ENCODE data around the gene GFPT1. TPM values are rescaled to one million over a fixed set of nuclear protein-coding genes. Genes with fewer than 3 reads are reported as not detected.

GFPT1 gene
- total RNA-seq, 5 donors from 2014 or later (not counting 1 experiment from before 2014, with no cell fraction given) = 14.9 to 22.1 (median 19.8) TPM

GRCh38 chr2:69397234-69397633 lies 10.2 kb upstream of the GFPT1 start:
- POLR2A ChIA-PET = no interaction called here
- no peaks in the 10 kb centered on the region for H3K27me3 Mint-ChIP-seq

GRCh38 chr2:69395866-69396265 lies 8.8 kb upstream of the GFPT1 start:
- POLR2A ChIA-PET = no interaction called here
- no peak for DNase-seq
- H3K27ac ChIP-seq (ENCODE audit: low read length) = no peak overlapping the region
- H3K9me3 Mint-ChIP-seq = no peaks in the 10 kb centered on the region
- peaks cover 36% of the 10 kb centered on the region for H3K36me3 Mint-ChIP-seq
- H3K4me3 Mint-ChIP-seq = no peak overlapping the region
- H3K36me3 ChIP-seq (ENCODE audit: control insufficient read depth in 2 of 2, extremely low read depth in 1 of 2, insufficient read depth in 1 of 2, low read length in 1 of 2) = peaks cover 4 to 23% of the 10 kb centered on the region in 2 donors
- H3K9me3 ChIP-seq = no peaks in the 10 kb centered on the region
- no peaks in the 10 kb centered on the region for H3K4me1 Mint-ChIP-seq
- CTCF ChIA-PET = interaction anchor here in 1 of 2 donors (0.9 kb wide), 1 partner anchor 10 kb away, joined by 3 read pairs; no protein-coding TSS in a partner anchor
- no peak overlapping the region for H3K27ac Mint-ChIP-seq
- H3K27me3 Mint-ChIP-seq = no peaks in the 10 kb centered on the region
- H3K4me1 ChIP-seq (ENCODE audit: control insufficient read depth in 1 of 2, extremely low read depth in 1 of 2, insufficient read depth in 2 of 2, low read length in 2 of 2) = no peaks in the 10 kb centered on the region
- H3K27me3 ChIP-seq (replicated peaks in 1 of 2; ENCODE audit: control insufficient read depth in 2 of 2, extremely low read depth in 1 of 2, insufficient read depth in 2 of 2, low read length in 1 of 2) = no peaks in the 10 kb centered on the region
- H3K4me3 ChIP-seq (ENCODE audit: control insufficient read depth in 1 of 2, extremely low read depth in 1 of 2, low read length in 1 of 2) = no peak overlapping the region
- no peak for ATAC-seq (replicated peaks in 1 of 4)
- no CpG with 5 or more reads among the region's 1 CpG for WGBS (ENCODE audit: insufficient coverage)

More at GRCh38 chr2:69397234-69397633, 10.2 kb upstream of the GFPT1 start:
- H3K9me3 Mint-ChIP-seq = no peaks in the 10 kb centered on the region
- H3K4me3 ChIP-seq (ENCODE audit: control insufficient read depth in 1 of 2, extremely low read depth in 1 of 2, low read length in 1 of 2) = no peak overlapping the region
- no peak overlapping the region for H3K4me3 Mint-ChIP-seq
- no peak for DNase-seq
- no peaks in the 10 kb centered on the region for H3K4me1 Mint-ChIP-seq
- H3K4me1 ChIP-seq (ENCODE audit: control insufficient read depth in 1 of 2, extremely low read depth in 1 of 2, insufficient read depth in 2 of 2, low read length in 2 of 2) = no peaks in the 10 kb centered on the region
- peaks cover 8 to 24% of the 10 kb centered on the region in 2 donors for H3K36me3 ChIP-seq (ENCODE audit: control insufficient read depth in 2 of 2, extremely low read depth in 1 of 2, insufficient read depth in 1 of 2, low read length in 1 of 2)
- no peak for ATAC-seq (replicated peaks in 1 of 4)
- peaks cover 41% of the 10 kb centered on the region for H3K36me3 Mint-ChIP-seq
- H3K27ac ChIP-seq (ENCODE audit: low read length) = no peak overlapping the region
- H3K9me3 ChIP-seq = no peaks in the 10 kb centered on the region
- H3K27ac Mint-ChIP-seq = no peak overlapping the region
- H3K27me3 ChIP-seq (replicated peaks in 1 of 2; ENCODE audit: control insufficient read depth in 2 of 2, extremely low read depth in 1 of 2, insufficient read depth in 2 of 2, low read length in 1 of 2) = no peaks in the 10 kb centered on the region
- CTCF ChIA-PET = interaction anchor here in 1 of 2 donors (0.6 kb wide), 1 partner anchor 881 kb away, joined by 4 read pairs; no protein-coding TSS in a partner anchor

DNA sequence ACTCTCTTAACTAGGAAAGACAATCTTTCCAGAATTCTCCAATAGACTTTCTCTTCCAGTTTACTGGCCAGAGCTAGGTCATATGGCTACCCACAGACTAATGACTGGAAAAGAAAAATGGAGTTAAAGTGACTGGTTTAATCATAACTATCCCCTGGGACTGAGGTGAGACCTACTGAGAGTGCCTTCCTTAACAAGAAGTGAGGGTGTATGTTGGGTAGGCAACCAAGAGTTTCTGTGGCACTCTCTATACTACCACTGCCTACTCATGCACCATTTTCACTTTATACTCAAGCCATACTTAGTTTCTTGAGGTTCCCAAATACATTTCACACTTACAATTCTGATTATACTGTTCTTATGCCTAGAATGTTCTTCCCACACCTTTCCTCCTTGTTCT lies 6.9 kb upstream of the GFPT1 start:
- DNase-seq (no peak), ATAC-seq (replicated peaks in 1 of 4) (no peak)
- Histone ChIP-seq H3K9me3 (no peaks in the 10 kb centered on the region), H3K4me1 (ENCODE audit: control insufficient read depth in 1 of 2, extremely low read depth in 1 of 2, insufficient read depth in 2 of 2, low read length in 2 of 2) (no peaks in the 10 kb centered on the region), H3K27ac (ENCODE audit: low read length) (no peak overlapping the region), H3K4me3 (ENCODE audit: control insufficient read depth in 1 of 2, extremely low read depth in 1 of 2, low read length in 1 of 2) (no peak overlapping the region), H3K36me3 (ENCODE audit: control insufficient read depth in 2 of 2, extremely low read depth in 1 of 2, insufficient read depth in 1 of 2, low read length in 1 of 2) (peaks cover 4 to 12% of the 10 kb centered on the region in 2 donors), H3K27me3 (replicated peaks in 1 of 2; ENCODE audit: control insufficient read depth in 2 of 2, extremely low read depth in 1 of 2, insufficient read depth in 2 of 2, low read length in 1 of 2) (no peaks in the 10 kb centered on the region)
- ChIA-PET POLR2A (interaction anchor here in 1 of 2 donors (1.0 kb wide), 1 partner anchor 35 kb away, joined by 3 read pairs; no protein-coding TSS in a partner anchor), CTCF (no interaction called here)
- Mint-ChIP-seq H3K27ac (peak overlapping the region in 1 of 2 donors; percentile 17), H3K36me3 (peaks cover 28% of the 10 kb centered on the region), H3K4me3 (no peak overlapping the region), H3K27me3 (no peaks in the 10 kb centered on the region), H3K4me1 (no peaks in the 10 kb centered on the region), H3K9me3 (no peaks in the 10 kb centered on the region)

DNA sequence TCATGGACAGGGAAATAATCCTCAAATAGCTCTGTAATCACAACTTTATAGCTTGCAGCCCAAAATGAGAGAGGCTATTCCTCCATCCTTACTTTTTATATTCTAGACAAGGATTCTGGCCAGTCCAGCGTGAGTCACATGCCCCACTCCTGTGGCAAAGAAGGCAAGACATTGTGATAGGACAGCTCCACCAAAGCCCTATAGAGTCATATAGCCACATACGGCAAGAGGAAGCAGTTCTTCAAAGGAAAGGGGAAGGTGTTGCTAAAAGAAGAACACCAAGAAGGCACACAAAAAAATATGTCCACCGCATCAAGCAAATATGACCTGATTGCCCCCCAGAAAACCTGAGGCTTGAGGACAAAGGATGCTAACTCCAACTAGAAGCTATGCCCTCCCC lies 3.4 kb upstream of the GFPT1 start:
- H3K27ac Mint-ChIP-seq = no peak overlapping the region
- H3K9me3 Mint-ChIP-seq = no peaks in the 10 kb centered on the region
- peaks cover 18 to 21% (median 20%) of the 10 kb centered on the region in 3 donors for H3K4me1 Mint-ChIP-seq
- ATAC-seq (replicated peaks in 1 of 4) (no peak), DNase-seq (peak in 1 of 35 experiments; percentile 3)
- WGBS (ENCODE audit: insufficient coverage) = 50% methylated on average over 1 of the region's 3 CpGs
- CTCF ChIA-PET = interaction anchor here in 1 of 2 donors (1.3 kb wide), 1 partner anchor 10 kb away, joined by 3 read pairs; no protein-coding TSS in a partner anchor
- peaks cover 16% of the 10 kb centered on the region for H3K36me3 Mint-ChIP-seq
- no peak overlapping the region for H3K4me3 ChIP-seq (ENCODE audit: control insufficient read depth in 1 of 2, extremely low read depth in 1 of 2, low read length in 1 of 2)
- H3K4me1 ChIP-seq (ENCODE audit: control insufficient read depth in 1 of 2, extremely low read depth in 1 of 2, insufficient read depth in 2 of 2, low read length in 2 of 2) = peaks cover 12% of the 10 kb centered on the region in 2 experiments
- no peaks in the 10 kb centered on the region for H3K9me3 ChIP-seq
- no peak overlapping the region for H3K27ac ChIP-seq (ENCODE audit: low read length)
- no peak overlapping the region for H3K4me3 Mint-ChIP-seq
- H3K27me3 Mint-ChIP-seq = no peaks in the 10 kb centered on the region
- no peaks in the 10 kb centered on the region for H3K36me3 ChIP-seq (ENCODE audit: control insufficient read depth in 2 of 2, extremely low read depth in 1 of 2, insufficient read depth in 1 of 2, low read length in 1 of 2)
- POLR2A ChIA-PET = interaction anchor here in 1 of 2 donors (0.9 kb wide), 1 partner anchor 46 kb away, joined by 3 read pairs; the partner anchor contains the start of gene NFU1
- no peaks in the 10 kb centered on the region for H3K27me3 ChIP-seq (replicated peaks in 1 of 2; ENCODE audit: control insufficient read depth in 2 of 2, extremely low read depth in 1 of 2, insufficient read depth in 2 of 2, low read length in 1 of 2)

DNA sequence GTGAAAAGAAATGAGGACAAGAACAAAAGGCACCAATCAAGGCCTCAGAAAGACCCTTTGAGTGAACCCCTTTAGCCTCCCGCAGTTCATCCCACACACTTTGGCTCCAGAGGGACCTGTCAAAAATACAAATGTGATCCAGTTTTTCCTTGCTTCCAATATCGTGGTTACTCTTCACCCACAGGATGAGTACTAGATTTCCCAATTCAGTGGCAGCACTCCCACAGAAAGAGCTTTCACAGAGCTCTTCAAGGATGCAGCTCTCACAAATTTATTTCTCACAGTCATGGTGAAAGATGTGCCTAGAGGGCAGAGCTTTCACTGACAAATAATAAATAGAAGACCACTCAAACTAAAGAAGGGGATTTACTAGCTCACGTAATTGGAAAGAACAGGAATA lies 3.0 kb upstream of the GFPT1 start:
- Histone ChIP-seq H3K4me1 (ENCODE audit: control insufficient read depth in 1 of 2, extremely low read depth in 1 of 2, insufficient read depth in 2 of 2, low read length in 2 of 2) (peaks cover 14 to 15% of the 10 kb centered on the region in 2 experiments), H3K27ac (ENCODE audit: low read length) (no peak overlapping the region), H3K36me3 (ENCODE audit: control insufficient read depth in 2 of 2, extremely low read depth in 1 of 2, insufficient read depth in 1 of 2, low read length in 1 of 2) (no peaks in the 10 kb centered on the region), H3K27me3 (replicated peaks in 1 of 2; ENCODE audit: control insufficient read depth in 2 of 2, extremely low read depth in 1 of 2, insufficient read depth in 2 of 2, low read length in 1 of 2) (no peaks in the 10 kb centered on the region), H3K9me3 (no peaks in the 10 kb centered on the region), H3K4me3 (ENCODE audit: control insufficient read depth in 1 of 2, extremely low read depth in 1 of 2, low read length in 1 of 2) (no peak overlapping the region)
- POLR2A ChIA-PET = interaction anchor here (0.7 to 0.9 kb wide), 2 partner anchors 47 to 61 kb away, joined by 3 read pairs; partner anchors contain the start of gene NFU1 (in 1 of the 2)
- H3K27me3 Mint-ChIP-seq = no peaks in the 10 kb centered on the region
- peaks cover 15% of the 10 kb centered on the region for H3K36me3 Mint-ChIP-seq
- H3K4me1 Mint-ChIP-seq = peaks cover 21 to 22% (median 21%) of the 10 kb centered on the region in 3 donors
- no peak overlapping the region for H3K4me3 Mint-ChIP-seq
- WGBS (ENCODE audit: insufficient coverage) = 100% methylated on average over 2 of the region's 3 CpGs
- CTCF ChIA-PET = interaction anchor here in 1 of 2 donors (1.3 kb wide), 1 partner anchor 9 kb away, joined by 3 read pairs; no protein-coding TSS in a partner anchor
- no peaks in the 10 kb centered on the region for H3K9me3 Mint-ChIP-seq
- ATAC-seq (replicated peaks in 1 of 4) = no peak
- DNase-seq = no peak
- no peak overlapping the region for H3K27ac Mint-ChIP-seq

DNA sequence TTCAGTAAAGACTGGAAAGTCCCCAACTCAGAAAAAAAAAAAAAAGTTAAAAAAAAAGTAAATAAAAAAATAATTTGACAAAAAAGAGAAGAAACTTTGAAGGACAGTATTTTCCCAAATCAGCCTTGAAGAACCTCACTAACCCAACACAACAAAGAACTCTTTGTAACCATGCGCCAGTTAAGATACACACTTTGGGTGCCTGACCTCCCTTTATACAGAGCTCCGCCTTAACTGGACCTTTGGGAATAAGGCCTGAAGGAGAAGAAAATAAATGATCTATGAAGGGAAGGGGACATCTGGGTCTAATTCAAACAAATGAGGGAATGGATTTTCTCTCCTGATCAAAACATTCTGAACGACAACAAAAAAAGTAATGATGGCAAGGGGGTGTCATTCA lies 2.2 kb upstream of the GFPT1 start:
- Histone ChIP-seq H3K27me3 (replicated peaks in 1 of 2; ENCODE audit: control insufficient read depth in 2 of 2, extremely low read depth in 1 of 2, insufficient read depth in 2 of 2, low read length in 1 of 2) (no peaks in the 10 kb centered on the region), H3K36me3 (ENCODE audit: control insufficient read depth in 2 of 2, extremely low read depth in 1 of 2, insufficient read depth in 1 of 2, low read length in 1 of 2) (no peaks in the 10 kb centered on the region), H3K27ac (ENCODE audit: low read length) (no peak overlapping the region), H3K4me1 (ENCODE audit: control insufficient read depth in 1 of 2, extremely low read depth in 1 of 2, insufficient read depth in 2 of 2, low read length in 2 of 2) (peaks cover 14 to 17% of the 10 kb centered on the region in 2 experiments), H3K4me3 (ENCODE audit: control insufficient read depth in 1 of 2, extremely low read depth in 1 of 2, low read length in 1 of 2) (no peak overlapping the region), H3K9me3 (no peaks in the 10 kb centered on the region)
- ChIA-PET CTCF (interaction anchor here in 1 of 2 donors (1.0 kb wide), 1 partner anchor 14 kb away, joined by 3 read pairs; no protein-coding TSS in a partner anchor), POLR2A (interaction anchor here (0.6 to 0.7 kb wide), 3 partner anchors 61 to 801 kb away, joined by 3 to 4 read pairs (median 4); no protein-coding TSS in a partner anchor)
- no peak overlapping the region for H3K27ac Mint-ChIP-seq
- H3K9me3 Mint-ChIP-seq = no peaks in the 10 kb centered on the region
- peaks cover 26 to 28% (median 26%) of the 10 kb centered on the region in 3 donors for H3K4me1 Mint-ChIP-seq
- no CpG with 5 or more reads among the region's 3 CpGs for WGBS (ENCODE audit: insufficient coverage)
- DNase-seq = no peak
- H3K27me3 Mint-ChIP-seq = no peaks in the 10 kb centered on the region
- H3K4me3 Mint-ChIP-seq = no peak overlapping the region
- H3K36me3 Mint-ChIP-seq = peaks cover 8% of the 10 kb centered on the region
- no peak for ATAC-seq (replicated peaks in 1 of 4)

Data from T-cell (primary cell).